GM19240 (cell line): ENCODE data around the gene PROM2.

Experiments used
- DNase-seq: peaks from one replicate; pipeline ENCODE4 v3.0.0; 2011; ENCODE audit warnings: low spot score; ENCODE audit not compliant: insufficient read length

Gene PROM2

GRCh38 chr2:95305380-95306061 lies 31.3 kb downstream of the PROM2 start:
- no peak for DNase-seq

GRCh38 chr2:95306336-95306895 lies 32.2 kb downstream of the PROM2 start:
- no peak for DNase-seq

- DNase-seq = no peak
Observed at GRCh38 chr2:95307036-95307435, 32.8 kb downstream of the PROM2 start.

- DNase-seq = no peak
Observed at GRCh38 chr2:95307878-95308277, 33.6 kb downstream of the PROM2 start.

- no peak for DNase-seq
Observed at GRCh38 chr2:95308426-95308990, 34.3 kb downstream of the PROM2 start.

GRCh38 chr2:95309599-95309998 lies 35.4 kb downstream of the PROM2 start:
- DNase-seq = no peak

- DNase-seq = no peak
Observed at GRCh38 chr2:95310216-95310615, 36.0 kb downstream of the PROM2 start.

- no peak for DNase-seq
Observed at GRCh38 chr2:95310651-95311050, 36.4 kb downstream of the PROM2 start.

GRCh38 chr2:95311815-95312542 lies 37.7 kb downstream of the PROM2 start:
- no peak for DNase-seq

GRCh38 chr2:95312543-95313201 lies 38.4 kb downstream of the PROM2 start:
- DNase-seq = no peak

- no peak for DNase-seq
Observed at GRCh38 chr2:95313296-95314131, 39.3 kb downstream of the PROM2 start.

- DNase-seq = no peak
Observed at GRCh38 chr2:95314598-95314963, 40.3 kb downstream of the PROM2 start.

- DNase-seq = no peak
Observed at GRCh38 chr2:95314964-95315611, 40.8 kb downstream of the PROM2 start.

GRCh38 chr2:95315801-95316411 lies 41.7 kb downstream of the PROM2 start:
- no peak for DNase-seq

- DNase-seq = no peak
Observed at GRCh38 chr2:95316466-95317122, 42.3 kb downstream of the PROM2 start.

- DNase-seq = no peak
Observed at GRCh38 chr2:95317123-95317500, 42.9 kb downstream of the PROM2 start.

GRCh38 chr2:95317665-95318425 lies 43.6 kb downstream of the PROM2 start:
- DNase-seq = no peak

GRCh38 chr2:95318431-95319220 lies 44.4 kb downstream of the PROM2 start:
- DNase-seq = no peak
